Fibroblast of pulmonary artery (primary cell): ENCODE measurements around the gene SELENOS.

Source experiments
- DNase-seq: peaks from one replicate; pipeline ENCODE4 v3.0.0-alpha.2; 2010; ENCODE audit warnings: low read depth
- H3K4me3 ChIP-seq: replicated peaks from 2 replicates; pipeline ENCODE4 v1.5.1; 2011; ENCODE audit warnings: low read depth, mild to moderate bottlenecking, control low read depth, low read length, moderate library complexity
- TF ChIP-seq, protein P1 (sequence below): IDR thresholded peaks from 2 replicates; pipeline ENCODE4 v1.5.1; 2011; ENCODE audit warnings: mild to moderate bottlenecking, control low read depth, low read length, inconsistent platforms; ENCODE audit errors: missing control alignments

Gene SELENOS

DNA sequence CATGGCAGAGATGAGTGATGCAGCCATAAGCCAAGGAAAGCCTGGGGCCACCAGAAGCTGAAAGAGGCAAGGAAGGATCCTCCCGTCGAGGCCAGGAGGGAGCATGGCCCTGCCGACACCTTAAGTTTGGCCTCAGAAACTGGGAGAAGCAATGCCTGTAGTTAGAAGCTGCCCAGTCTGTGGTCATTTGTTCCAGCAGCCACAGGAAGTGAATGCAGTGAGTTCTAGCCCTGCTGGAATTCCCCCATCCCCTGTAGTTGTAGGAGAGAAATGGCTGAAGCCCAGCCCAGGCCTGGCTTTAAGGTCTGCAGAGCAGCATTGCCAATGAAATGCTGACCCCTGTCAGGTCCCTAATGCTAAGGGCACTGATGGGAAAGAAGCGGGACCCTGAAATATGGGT is 13.3 kb downstream of the SELENOS start:
- TF ChIP-seq, protein P1, sequence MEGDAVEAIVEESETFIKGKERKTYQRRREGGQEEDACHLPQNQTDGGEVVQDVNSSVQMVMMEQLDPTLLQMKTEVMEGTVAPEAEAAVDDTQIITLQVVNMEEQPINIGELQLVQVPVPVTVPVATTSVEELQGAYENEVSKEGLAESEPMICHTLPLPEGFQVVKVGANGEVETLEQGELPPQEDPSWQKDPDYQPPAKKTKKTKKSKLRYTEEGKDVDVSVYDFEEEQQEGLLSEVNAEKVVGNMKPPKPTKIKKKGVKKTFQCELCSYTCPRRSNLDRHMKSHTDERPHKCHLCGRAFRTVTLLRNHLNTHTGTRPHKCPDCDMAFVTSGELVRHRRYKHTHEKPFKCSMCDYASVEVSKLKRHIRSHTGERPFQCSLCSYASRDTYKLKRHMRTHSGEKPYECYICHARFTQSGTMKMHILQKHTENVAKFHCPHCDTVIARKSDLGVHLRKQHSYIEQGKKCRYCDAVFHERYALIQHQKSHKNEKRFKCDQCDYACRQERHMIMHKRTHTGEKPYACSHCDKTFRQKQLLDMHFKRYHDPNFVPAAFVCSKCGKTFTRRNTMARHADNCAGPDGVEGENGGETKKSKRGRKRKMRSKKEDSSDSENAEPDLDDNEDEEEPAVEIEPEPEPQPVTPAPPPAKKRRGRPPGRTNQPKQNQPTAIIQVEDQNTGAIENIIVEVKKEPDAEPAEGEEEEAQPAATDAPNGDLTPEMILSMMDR: no peak
- DNase-seq: peak; percentile 49
- H3K4me3 ChIP-seq: no peak overlapping the region

DNA sequence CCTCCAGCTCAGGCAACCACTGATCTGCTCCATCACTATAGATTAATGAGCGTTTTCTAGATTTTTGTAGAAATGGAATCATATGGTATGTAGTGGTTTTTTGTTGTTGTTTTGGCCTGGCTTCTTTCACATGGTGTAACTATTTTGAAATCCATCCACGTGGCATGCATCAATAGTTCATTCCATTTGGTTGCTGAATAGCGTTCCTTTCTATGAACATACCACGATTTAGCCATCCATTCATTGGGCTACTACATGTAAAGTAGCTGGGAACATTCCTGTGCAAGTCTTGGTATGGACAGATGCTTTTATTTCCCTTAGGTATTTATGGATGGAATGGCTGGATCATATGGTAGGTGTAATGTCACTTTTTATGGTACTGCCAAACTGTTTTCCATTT is 14.7 kb downstream of the SELENOS start:
- no peak overlapping the region for H3K4me3 ChIP-seq
- TF ChIP-seq, protein P1: no peak
- DNase-seq: no peak

DNA sequence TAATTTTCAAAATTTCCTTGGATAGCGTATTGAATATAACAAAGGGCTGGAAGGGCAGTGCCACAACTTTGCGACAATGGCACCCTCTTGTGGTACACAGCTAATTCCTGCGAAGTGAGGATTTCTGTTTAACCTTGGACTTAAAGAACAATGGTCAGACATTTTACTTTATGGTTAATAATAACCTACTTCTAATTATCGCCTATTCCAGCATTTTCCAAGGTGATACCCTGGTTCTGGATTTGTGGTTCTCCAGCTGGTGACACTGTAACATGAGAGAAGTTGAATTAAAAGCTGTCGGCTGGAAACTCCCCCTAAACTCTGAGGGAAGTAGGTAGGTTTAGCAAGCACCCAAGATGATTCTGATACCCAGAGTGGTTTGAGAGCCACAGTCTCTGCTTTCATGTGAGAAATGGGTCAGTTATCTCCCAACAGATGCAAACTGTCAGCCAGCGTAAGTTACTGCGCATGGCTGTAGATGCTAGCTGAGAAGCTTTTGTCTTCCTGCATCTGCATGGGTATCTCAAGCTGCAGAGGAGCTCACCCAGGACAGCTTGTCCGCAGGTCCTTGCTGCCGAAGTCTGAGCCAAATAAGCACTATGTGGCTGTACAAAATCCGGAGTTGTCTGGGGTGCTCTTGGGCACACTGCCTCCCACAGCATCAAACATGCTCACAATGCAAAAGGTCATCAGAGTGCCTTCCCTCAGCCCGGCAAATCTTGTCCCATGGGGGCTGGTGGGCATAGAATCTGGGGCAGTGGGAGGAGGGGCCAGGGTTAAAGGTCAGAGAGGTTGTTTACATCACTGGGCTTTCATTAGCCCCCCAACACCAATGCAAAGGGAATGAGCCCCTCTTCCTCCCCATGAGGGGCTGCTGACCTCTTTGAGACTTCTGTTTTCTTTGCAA is 18.8 kb downstream of the SELENOS start:
- peak; percentile 91 for DNase-seq
- H3K4me3 ChIP-seq: no peak overlapping the region
- TF ChIP-seq, protein P1: peak; percentile 89

DNA sequence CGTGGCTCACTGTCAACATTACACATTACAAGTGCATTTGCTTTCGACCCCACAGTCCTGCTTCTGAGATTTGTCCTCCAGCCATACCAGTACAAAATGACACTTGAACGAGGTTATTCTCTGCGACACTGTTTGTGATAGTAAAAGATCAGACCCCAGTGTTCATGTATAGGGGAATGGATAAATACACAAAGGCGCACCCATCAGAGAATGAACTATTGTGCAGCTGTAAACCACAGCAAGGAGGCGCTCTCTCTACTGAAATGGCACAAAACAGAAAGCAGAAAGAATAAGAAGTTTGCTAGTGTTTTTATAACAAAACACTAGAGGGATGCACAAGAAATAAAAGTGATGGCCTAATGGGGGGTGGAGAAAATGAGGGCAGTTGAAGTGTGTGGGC is 20.5 kb downstream of the SELENOS start:
- TF ChIP-seq, protein P1: peak; percentile 28
- no peak overlapping the region for H3K4me3 ChIP-seq
- no peak for DNase-seq

DNA sequence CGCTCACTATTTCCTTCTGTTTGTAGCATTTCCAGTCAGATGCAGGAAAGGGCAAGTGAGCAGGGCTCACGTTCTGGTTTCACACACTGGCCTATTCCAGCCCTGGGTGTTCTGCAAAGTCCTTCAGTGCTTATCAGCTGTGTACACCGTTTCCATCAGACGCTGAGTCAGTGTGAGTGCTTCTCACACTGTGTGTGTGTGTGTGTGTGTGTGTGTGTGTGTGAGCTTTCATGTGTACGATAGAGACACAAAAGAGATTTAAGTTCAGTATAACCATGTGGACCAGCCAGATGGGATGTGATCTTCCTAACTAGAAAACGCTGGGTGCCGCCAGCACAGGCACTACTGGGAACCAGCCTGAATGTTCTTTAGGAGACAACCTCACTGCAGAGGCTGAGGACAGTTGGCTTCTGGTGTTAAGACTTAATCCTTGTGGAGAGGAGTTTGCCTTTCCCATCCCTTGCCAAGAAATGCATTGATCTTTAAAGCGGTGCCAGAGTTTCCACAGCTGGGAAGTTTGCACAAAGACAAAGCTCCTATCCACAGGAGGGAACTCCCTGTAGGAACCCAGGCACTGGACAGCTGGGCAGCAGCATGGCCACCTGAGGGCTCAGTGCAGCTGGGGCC is 21.6 kb downstream of the SELENOS start:
- DNase-seq: peak; percentile 90
- no peak overlapping the region for H3K4me3 ChIP-seq
- TF ChIP-seq, protein P1: no peak

DNA sequence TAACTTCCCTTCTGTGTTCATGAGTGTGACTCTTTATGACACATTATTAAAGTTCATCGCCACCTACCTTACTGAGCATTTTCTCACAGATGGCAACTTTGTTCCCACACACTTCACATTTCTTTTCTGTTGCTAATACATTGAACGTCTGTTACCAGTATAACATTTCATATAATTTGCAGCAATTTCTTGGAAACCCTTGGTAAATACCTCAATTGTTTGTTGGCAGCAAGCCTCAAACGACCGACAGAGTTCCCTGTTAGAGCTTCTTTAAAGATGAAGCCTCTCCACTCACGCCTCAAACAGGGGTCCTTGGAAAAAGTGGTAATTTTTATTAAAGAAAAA is 22.3 kb downstream of the SELENOS start:
- H3K4me3 ChIP-seq: no peak overlapping the region
- TF ChIP-seq, protein P1: no peak
- no peak for DNase-seq
